ENCODE data around the gene FGGY.

FGGY gene

GRCh38 chr1:59389847-59390246 lies 93.0 kb downstream of the FGGY start:
- no peak for TF ChIP-seq REST (tag by site-specific recombination; IDR thresholded peaks at IDR 0.05)
- no peak overlapping the region for H3K27ac ChIP-seq (ENCODE audit: extremely low read depth, low read depth, low read length)
- H3K4me3 ChIP-seq (ENCODE audit: low read depth, low read length) = no peak overlapping the region
- H3K9me3 ChIP-seq (ENCODE audit: control insufficient read depth, insufficient read depth, low read depth, low read length) = no peaks in the 10 kb centered on the region
- peaks cover 28% of the 10 kb centered on the region for H3K4me1 ChIP-seq (ENCODE audit: control insufficient read depth, insufficient read depth, low read length)
- ChIA-PET POLR2A (no interaction called here), CTCF (interaction anchor here (1.7 kb wide), 1 partner anchor 309 kb away, joined by 5 read pairs; no protein-coding TSS in a partner anchor)
- no peaks in the 10 kb centered on the region for H3K36me3 ChIP-seq (ENCODE audit: control insufficient read depth in 2 of 2, insufficient read depth in 1 of 2, low read length in 2 of 2)

DNA sequence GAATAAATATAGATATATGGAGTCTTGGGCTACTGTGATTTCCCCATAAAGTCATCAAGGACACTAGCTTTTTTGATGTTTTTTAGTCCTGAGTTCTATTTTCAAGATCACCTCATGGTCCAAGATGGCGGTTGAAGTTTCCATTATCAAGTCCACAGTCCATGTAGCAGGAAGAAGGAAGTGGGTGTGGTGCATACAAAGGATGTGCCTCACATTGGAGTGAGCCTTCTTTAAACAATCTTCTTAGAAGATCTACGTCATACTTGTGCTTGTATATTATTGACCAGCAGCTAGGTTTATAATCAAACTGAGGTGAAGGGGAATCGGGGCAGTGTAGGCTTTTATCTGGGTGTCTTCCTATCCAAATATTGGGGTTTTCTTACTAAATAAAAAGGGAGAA lies 93.4 kb downstream of the FGGY start:
- Histone ChIP-seq H3K9me3 (ENCODE audit: control insufficient read depth, insufficient read depth, low read depth, low read length) (no peaks in the 10 kb centered on the region), H3K27ac (ENCODE audit: extremely low read depth, low read depth, low read length) (no peak overlapping the region), H3K4me3 (ENCODE audit: low read depth, low read length) (no peak overlapping the region), H3K4me1 (ENCODE audit: control insufficient read depth, insufficient read depth, low read length) (peaks cover 26% of the 10 kb centered on the region), H3K36me3 (ENCODE audit: control insufficient read depth in 2 of 2, insufficient read depth in 1 of 2, low read length in 2 of 2) (no peaks in the 10 kb centered on the region)
- POLR2A ChIA-PET = no interaction called here
- TF ChIP-seq ZNF791 (tag by site-specific recombination; IDR thresholded peaks at IDR 0.05) (no peak), ZNF274 (IDR thresholded peaks at IDR 0.05; ENCODE audit: low read length) (no peak), ZNF274 (tag by site-specific recombination; IDR thresholded peaks at IDR 0.05; ENCODE audit: borderline replicate concordance) (no peak), BCL6B (tag by site-specific recombination; IDR thresholded peaks at IDR 0.05) (no peak), ZNF311 (tag by site-specific recombination; IDR thresholded peaks at IDR 0.05; ENCODE audit: borderline replicate concordance) (no peak), ZNF670 (tag by site-specific recombination; IDR thresholded peaks at IDR 0.05; ENCODE audit: low read depth) (no peak), ZNF394 (tag by site-specific recombination; IDR thresholded peaks at IDR 0.05; ENCODE audit: borderline replicate concordance) (no peak)
- CTCF ChIA-PET = interaction anchor here (1.7 kb wide), 1 partner anchor 309 kb away, joined by 5 read pairs; no protein-coding TSS in a partner anchor

- H3K4me1 ChIP-seq (ENCODE audit: control insufficient read depth, insufficient read depth, low read length) = peaks cover 26% of the 10 kb centered on the region
- POLR2A ChIA-PET = no interaction called here
- no peaks in the 10 kb centered on the region for H3K9me3 ChIP-seq (ENCODE audit: control insufficient read depth, insufficient read depth, low read depth, low read length)
- no peak overlapping the region for H3K4me3 ChIP-seq (ENCODE audit: low read depth, low read length)
- no peak overlapping the region for H3K27ac ChIP-seq (ENCODE audit: extremely low read depth, low read depth, low read length)
- CTCF ChIA-PET = interaction anchor here (0.7 kb wide), 1 partner anchor 548 kb away, joined by 4 read pairs; no protein-coding TSS in a partner anchor
- H3K36me3 ChIP-seq (ENCODE audit: control insufficient read depth in 2 of 2, insufficient read depth in 1 of 2, low read length in 2 of 2) = no peaks in the 10 kb centered on the region
- TF ChIP-seq, protein P1, sequence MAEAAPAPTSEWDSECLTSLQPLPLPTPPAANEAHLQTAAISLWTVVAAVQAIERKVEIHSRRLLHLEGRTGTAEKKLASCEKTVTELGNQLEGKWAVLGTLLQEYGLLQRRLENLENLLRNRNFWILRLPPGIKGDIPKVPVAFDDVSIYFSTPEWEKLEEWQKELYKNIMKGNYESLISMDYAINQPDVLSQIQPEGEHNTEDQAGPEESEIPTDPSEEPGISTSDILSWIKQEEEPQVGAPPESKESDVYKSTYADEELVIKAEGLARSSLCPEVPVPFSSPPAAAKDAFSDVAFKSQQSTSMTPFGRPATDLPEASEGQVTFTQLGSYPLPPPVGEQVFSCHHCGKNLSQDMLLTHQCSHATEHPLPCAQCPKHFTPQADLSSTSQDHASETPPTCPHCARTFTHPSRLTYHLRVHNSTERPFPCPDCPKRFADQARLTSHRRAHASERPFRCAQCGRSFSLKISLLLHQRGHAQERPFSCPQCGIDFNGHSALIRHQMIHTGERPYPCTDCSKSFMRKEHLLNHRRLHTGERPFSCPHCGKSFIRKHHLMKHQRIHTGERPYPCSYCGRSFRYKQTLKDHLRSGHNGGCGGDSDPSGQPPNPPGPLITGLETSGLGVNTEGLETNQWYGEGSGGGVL (tag by site-specific recombination; IDR thresholded peaks at IDR 0.05) = no peak
- TF ChIP-seq ZNF335 (tag by site-specific recombination; conservative IDR thresholded peaks at IDR 0.05) (no peak), ZFHX2 (tag by site-specific recombination; conservative IDR thresholded peaks at IDR 0.05) (peak; percentile 97), HOXA7 (CRISPR knock-in tag; IDR thresholded peaks at IDR 0.05; ENCODE audit: borderline replicate concordance) (no peak), ZNF571 (tag by site-specific recombination; IDR thresholded peaks at IDR 0.05) (no peak), SCRT2 (tag by site-specific recombination; IDR thresholded peaks at IDR 0.05) (peak; percentile 71), ZNF433 (tag by site-specific recombination; IDR thresholded peaks at IDR 0.05; ENCODE audit: low read depth) (no peak), KLF17 (tag by site-specific recombination; IDR thresholded peaks at IDR 0.05) (no peak), FEZF1 (tag by site-specific recombination; IDR thresholded peaks at IDR 0.05) (no peak), ZNF791 (tag by site-specific recombination; IDR thresholded peaks at IDR 0.05) (no peak), TCF7L2 (IDR thresholded peaks at IDR 0.05; ENCODE audit: borderline replicate concordance, low read depth, low read length) (no peak), ZNF423 (tag by site-specific recombination; IDR thresholded peaks at IDR 0.05) (no peak)
- TF ChIP-seq, protein P2, sequence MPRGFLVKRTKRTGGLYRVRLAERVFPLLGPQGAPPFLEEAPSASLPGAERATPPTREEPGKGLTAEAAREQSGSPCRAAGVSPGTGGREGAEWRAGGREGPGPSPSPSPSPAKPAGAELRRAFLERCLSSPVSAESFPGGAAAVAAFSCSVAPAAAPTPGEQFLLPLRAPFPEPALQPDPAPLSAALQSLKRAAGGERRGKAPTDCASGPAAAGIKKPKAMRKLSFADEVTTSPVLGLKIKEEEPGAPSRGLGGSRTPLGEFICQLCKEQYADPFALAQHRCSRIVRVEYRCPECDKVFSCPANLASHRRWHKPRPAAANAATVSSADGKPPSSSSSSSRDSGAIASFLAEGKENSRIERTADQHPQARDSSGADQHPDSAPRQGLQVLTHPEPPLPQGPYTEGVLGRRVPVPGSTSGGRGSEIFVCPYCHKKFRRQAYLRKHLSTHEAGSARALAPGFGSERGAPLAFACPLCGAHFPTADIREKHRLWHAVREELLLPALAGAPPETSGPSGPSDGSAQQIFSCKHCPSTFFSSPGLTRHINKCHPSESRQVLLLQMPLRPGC (tag by site-specific recombination; IDR thresholded peaks at IDR 0.05) = no peak
Measured at GRCh38 chr1:59391212-59392179, 94.6 kb downstream of the FGGY start.

All from HEK293 (cell line).